GM18502 (cell line): ENCODE measurements around the gene DIP2C.

Experiments
- ATAC-seq: cut with Tn5 transposase; IDR thresholded peaks from one replicate; pipeline ENCODE4 v1.9.1; 2021; ENCODE audit warnings: mild to moderate bottlenecking; ENCODE audit not compliant: unreplicated experiment, poor library complexity

The DIP2C gene

GRCh38 chr10:493391-494148 is 195.9 kb downstream of the DIP2C start:
- no peak for ATAC-seq

- ATAC-seq: no peak
Measured at GRCh38 chr10:492836-493235, 196.6 kb downstream of the DIP2C start.

GRCh38 chr10:491667-492424 is 197.6 kb downstream of the DIP2C start:
- no peak for ATAC-seq

- ATAC-seq: no peak
Measured at GRCh38 chr10:490891-491571, 198.4 kb downstream of the DIP2C start.

- no peak for ATAC-seq
Measured at GRCh38 chr10:490256-490655, 199.2 kb downstream of the DIP2C start.

- ATAC-seq: no peak
Measured at GRCh38 chr10:489330-489729, 200.1 kb downstream of the DIP2C start.

GRCh38 chr10:488933-489215 is 200.6 kb downstream of the DIP2C start:
- no peak for ATAC-seq

GRCh38 chr10:488081-488932 is 201.2 kb downstream of the DIP2C start:
- no peak for ATAC-seq

- ATAC-seq: no peak
Measured at GRCh38 chr10:486666-487322, 202.7 kb downstream of the DIP2C start.

GRCh38 chr10:486206-486605 is 203.3 kb downstream of the DIP2C start:
- ATAC-seq: no peak

- no peak for ATAC-seq
Measured at GRCh38 chr10:485776-486175, 203.7 kb downstream of the DIP2C start.

GRCh38 chr10:484925-485661 is 204.4 kb downstream of the DIP2C start:
- no peak for ATAC-seq

- ATAC-seq: no peak
Measured at GRCh38 chr10:484441-484924, 205.0 kb downstream of the DIP2C start.

GRCh38 chr10:483261-483660 is 206.2 kb downstream of the DIP2C start:
- no peak for ATAC-seq

- ATAC-seq: no peak
Measured at GRCh38 chr10:482848-483247, 206.6 kb downstream of the DIP2C start.

GRCh38 chr10:482051-482501 is 207.4 kb downstream of the DIP2C start:
- no peak for ATAC-seq

- ATAC-seq: no peak
Measured at GRCh38 chr10:481628-482027, 207.8 kb downstream of the DIP2C start.

- no peak for ATAC-seq
Measured at GRCh38 chr10:480928-481552, 208.4 kb downstream of the DIP2C start.

GRCh38 chr10:480498-480927 is 209.0 kb downstream of the DIP2C start:
- ATAC-seq: no peak
